C4-2B (cell line): ENCODE results near the gene UBE2QL1.

ENCODE experiments used
- ZFX ChIP-seq: fragments of 450-650 bp; IDR thresholded peaks from 2 replicates; pipeline ENCODE4 v1.6.1; 2017
- TF ChIP-seq, protein P1 (sequence below): fragments of 450-650 bp; conservative IDR thresholded peaks from 2 replicates; pipeline ENCODE4 v1.5.1; 2017; ENCODE audit warnings: mild to moderate bottlenecking

DNA sequence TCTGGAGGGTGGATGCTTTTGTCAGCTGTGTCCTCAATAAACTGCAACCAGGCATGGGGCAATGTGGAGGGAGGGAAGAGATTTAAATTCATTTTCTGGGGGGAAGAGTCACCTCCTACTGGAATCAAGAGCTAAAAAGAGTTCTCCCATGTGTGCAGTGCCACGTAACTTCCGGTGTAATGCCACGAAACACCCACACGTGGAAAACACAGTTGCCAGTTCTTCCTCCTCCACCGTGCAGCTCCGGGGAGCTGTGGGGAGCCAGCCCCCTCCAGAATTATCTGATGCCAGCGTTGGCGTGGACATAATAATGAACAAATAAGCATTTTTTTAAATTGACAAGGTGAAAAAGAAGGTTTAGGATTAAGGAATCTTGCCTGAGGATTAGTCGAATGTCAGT is 38.2 kb upstream of the UBE2QL1 start:
- TF ChIP-seq, protein P1, sequence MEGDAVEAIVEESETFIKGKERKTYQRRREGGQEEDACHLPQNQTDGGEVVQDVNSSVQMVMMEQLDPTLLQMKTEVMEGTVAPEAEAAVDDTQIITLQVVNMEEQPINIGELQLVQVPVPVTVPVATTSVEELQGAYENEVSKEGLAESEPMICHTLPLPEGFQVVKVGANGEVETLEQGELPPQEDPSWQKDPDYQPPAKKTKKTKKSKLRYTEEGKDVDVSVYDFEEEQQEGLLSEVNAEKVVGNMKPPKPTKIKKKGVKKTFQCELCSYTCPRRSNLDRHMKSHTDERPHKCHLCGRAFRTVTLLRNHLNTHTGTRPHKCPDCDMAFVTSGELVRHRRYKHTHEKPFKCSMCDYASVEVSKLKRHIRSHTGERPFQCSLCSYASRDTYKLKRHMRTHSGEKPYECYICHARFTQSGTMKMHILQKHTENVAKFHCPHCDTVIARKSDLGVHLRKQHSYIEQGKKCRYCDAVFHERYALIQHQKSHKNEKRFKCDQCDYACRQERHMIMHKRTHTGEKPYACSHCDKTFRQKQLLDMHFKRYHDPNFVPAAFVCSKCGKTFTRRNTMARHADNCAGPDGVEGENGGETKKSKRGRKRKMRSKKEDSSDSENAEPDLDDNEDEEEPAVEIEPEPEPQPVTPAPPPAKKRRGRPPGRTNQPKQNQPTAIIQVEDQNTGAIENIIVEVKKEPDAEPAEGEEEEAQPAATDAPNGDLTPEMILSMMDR, result no peak
- no peak for TF ChIP-seq ZFX
